Tibial nerve (tissue), 4 donors: ENCODE measurements around the gene TFDP3.

Experiments used
- EP300 ChIP-seq, 2 donors: sonication (generic); formaldehyde crosslinking; IDR thresholded peaks; one replicate each; pipeline ENCODE4 v1.6.1; 2017; ENCODE audit warnings: antibody characterized with exemption in 2 of 2, mild to moderate bottlenecking in 1 of 2
- POLR2A ChIP-seq, 2 donors: fragments of 450-650 bp; IDR thresholded peaks; one replicate each; pipeline ENCODE4 v1.6.1; 2017; ENCODE audit warnings: antibody characterized with exemption in 2 of 2, mild to moderate bottlenecking in 2 of 2, moderate library complexity in 2 of 2
- TF ChIP-seq, protein P1 (sequence below), 5 experiments: fragments of 200-600 bp in 3 of 5; fragments of 450-650 bp in 2 of 5; sonication (generic) in 3 of 5; IDR thresholded peaks; one replicate each; pipeline ENCODE4 v1.5.1; 2016 to 2019; ENCODE audit warnings: antibody characterized with exemption in 5 of 5, mild to moderate bottlenecking in 3 of 5, moderate library complexity in 2 of 5

DNA sequence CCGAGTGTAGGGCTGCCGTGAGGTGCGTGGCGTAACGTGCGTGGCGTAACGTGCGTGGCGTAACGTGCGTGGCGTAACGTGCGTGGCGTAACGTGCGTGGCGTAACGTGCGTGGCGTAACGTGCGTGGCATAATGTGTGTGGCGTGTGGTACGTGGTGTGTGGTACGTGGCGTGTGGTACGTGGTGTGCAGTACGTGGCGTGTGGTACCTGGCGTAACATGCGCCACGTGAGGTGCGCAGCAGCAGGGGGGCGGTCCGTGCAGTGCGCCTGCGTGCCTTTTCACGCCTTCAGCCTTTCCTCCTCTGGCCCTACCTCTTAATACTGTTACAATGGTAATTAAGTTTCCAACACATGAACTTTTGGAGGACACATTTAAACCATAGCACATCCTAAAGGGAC is at the start of gene TFDP3:
- TF ChIP-seq, protein P1, sequence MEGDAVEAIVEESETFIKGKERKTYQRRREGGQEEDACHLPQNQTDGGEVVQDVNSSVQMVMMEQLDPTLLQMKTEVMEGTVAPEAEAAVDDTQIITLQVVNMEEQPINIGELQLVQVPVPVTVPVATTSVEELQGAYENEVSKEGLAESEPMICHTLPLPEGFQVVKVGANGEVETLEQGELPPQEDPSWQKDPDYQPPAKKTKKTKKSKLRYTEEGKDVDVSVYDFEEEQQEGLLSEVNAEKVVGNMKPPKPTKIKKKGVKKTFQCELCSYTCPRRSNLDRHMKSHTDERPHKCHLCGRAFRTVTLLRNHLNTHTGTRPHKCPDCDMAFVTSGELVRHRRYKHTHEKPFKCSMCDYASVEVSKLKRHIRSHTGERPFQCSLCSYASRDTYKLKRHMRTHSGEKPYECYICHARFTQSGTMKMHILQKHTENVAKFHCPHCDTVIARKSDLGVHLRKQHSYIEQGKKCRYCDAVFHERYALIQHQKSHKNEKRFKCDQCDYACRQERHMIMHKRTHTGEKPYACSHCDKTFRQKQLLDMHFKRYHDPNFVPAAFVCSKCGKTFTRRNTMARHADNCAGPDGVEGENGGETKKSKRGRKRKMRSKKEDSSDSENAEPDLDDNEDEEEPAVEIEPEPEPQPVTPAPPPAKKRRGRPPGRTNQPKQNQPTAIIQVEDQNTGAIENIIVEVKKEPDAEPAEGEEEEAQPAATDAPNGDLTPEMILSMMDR (IDR thresholded peaks at IDR 0.05) = no peak
- no peak for TF ChIP-seq POLR2A (IDR thresholded peaks at IDR 0.05)
- TF ChIP-seq EP300 (IDR thresholded peaks at IDR 0.05) = no peak
